ENCODE measurements around the gene RASGRP4. TPM values are rescaled to one million over a fixed set of nuclear protein-coding genes. Genes with fewer than 3 reads are reported as not detected.

Gene RASGRP4
- total RNA-seq, 1 experiment from 2014 or later, result not detected

DNA sequence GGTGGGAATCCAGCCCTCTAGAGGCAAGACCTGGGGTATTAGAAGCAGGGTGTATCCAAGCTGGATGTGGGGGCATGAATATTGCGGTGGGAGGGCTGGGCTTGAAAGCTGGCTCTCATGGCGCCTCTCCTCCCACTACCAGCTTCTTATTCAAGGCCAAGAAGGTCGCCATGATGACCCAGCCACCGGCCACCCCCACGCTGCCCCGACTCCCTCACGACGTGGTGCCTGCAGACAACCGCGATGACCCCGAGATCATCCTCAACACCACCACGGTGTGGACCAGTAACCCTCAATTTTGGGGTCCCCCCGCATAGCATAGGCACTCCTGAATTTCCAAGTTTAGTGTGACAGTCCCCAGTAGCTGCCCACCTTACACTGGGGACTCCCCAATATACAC is 49.2 kb upstream of the RASGRP4 start:
- Histone ChIP-seq H3K4me2 (ENCODE audit: low read length) (no peak overlapping the region), H3K27me3 (ENCODE audit: insufficient read depth, low read length) (peaks cover 8% of the 10 kb centered on the region; the same call in 1 of the 2 replicates), H3K9me3 (ENCODE audit: control insufficient read depth in 1 of 2, insufficient read depth in 1 of 2, low read depth in 1 of 2, low read length in 2 of 2) (no peaks in the 10 kb centered on the region), H3K36me3 (ENCODE audit: control insufficient read depth in 1 of 2, insufficient read depth in 2 of 2, low read length in 2 of 2) (no peaks in the 10 kb centered on the region), H3K9ac (ENCODE audit: low read length) (no peak overlapping the region), H2AFZ (ENCODE audit: low read depth, low read length, poor library complexity, severe bottlenecking) (no peak overlapping the region), H3K27ac (ENCODE audit: low read depth, low read length) (no peak overlapping the region), H3K4me3 (replicated peaks in 1 of 2; ENCODE audit: low read depth in 1 of 2, low read length in 2 of 2) (no peak overlapping the region), H3K9me2 (ENCODE audit: insufficient read depth) (no peaks in the 10 kb centered on the region), H4K20me1 (ENCODE audit: insufficient read depth) (no peaks in the 10 kb centered on the region), H3K79me2 (ENCODE audit: insufficient read depth, low read length) (no peaks in the 10 kb centered on the region), H3K4me1 (ENCODE audit: control insufficient read depth in 1 of 2, insufficient read depth in 2 of 2, low read length in 2 of 2) (no peaks in the 10 kb centered on the region)
- TF ChIP-seq ZNF274 (IDR thresholded peaks at IDR 0.05; ENCODE audit: low read depth, low read length), result no peak
- no peak for TF ChIP-seq YY1 (IDR thresholded peaks at IDR 0.05; ENCODE audit: extremely low read depth, insufficient replicate concordance, low read depth, low read length)
- TF ChIP-seq, protein P1, sequence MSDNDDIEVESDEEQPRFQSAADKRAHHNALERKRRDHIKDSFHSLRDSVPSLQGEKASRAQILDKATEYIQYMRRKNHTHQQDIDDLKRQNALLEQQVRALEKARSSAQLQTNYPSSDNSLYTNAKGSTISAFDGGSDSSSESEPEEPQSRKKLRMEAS (IDR thresholded peaks at IDR 0.05), result no peak
- TF ChIP-seq RAD21 (IDR thresholded peaks at IDR 0.05; ENCODE audit: low read depth), result no peak
- no peak for TF ChIP-seq EZH2 (IDR thresholded peaks at IDR 0.05)
- TF ChIP-seq, protein P2, sequence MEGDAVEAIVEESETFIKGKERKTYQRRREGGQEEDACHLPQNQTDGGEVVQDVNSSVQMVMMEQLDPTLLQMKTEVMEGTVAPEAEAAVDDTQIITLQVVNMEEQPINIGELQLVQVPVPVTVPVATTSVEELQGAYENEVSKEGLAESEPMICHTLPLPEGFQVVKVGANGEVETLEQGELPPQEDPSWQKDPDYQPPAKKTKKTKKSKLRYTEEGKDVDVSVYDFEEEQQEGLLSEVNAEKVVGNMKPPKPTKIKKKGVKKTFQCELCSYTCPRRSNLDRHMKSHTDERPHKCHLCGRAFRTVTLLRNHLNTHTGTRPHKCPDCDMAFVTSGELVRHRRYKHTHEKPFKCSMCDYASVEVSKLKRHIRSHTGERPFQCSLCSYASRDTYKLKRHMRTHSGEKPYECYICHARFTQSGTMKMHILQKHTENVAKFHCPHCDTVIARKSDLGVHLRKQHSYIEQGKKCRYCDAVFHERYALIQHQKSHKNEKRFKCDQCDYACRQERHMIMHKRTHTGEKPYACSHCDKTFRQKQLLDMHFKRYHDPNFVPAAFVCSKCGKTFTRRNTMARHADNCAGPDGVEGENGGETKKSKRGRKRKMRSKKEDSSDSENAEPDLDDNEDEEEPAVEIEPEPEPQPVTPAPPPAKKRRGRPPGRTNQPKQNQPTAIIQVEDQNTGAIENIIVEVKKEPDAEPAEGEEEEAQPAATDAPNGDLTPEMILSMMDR (IDR thresholded peaks at IDR 0.05 in 2 of 3, conservative IDR thresholded peaks at IDR 0.05 in 1 of 3; ENCODE audit: borderline replicate concordance in 1 of 3, insufficient read depth in 1 of 3, low read depth in 2 of 3, low read length in 2 of 3), result no peak
- TF ChIP-seq POLR2A (IDR thresholded peaks at IDR 0.05; ENCODE audit: borderline replicate concordance, extremely low read depth, insufficient read depth, insufficient read length), result no peak
- TF ChIP-seq, protein P3, sequence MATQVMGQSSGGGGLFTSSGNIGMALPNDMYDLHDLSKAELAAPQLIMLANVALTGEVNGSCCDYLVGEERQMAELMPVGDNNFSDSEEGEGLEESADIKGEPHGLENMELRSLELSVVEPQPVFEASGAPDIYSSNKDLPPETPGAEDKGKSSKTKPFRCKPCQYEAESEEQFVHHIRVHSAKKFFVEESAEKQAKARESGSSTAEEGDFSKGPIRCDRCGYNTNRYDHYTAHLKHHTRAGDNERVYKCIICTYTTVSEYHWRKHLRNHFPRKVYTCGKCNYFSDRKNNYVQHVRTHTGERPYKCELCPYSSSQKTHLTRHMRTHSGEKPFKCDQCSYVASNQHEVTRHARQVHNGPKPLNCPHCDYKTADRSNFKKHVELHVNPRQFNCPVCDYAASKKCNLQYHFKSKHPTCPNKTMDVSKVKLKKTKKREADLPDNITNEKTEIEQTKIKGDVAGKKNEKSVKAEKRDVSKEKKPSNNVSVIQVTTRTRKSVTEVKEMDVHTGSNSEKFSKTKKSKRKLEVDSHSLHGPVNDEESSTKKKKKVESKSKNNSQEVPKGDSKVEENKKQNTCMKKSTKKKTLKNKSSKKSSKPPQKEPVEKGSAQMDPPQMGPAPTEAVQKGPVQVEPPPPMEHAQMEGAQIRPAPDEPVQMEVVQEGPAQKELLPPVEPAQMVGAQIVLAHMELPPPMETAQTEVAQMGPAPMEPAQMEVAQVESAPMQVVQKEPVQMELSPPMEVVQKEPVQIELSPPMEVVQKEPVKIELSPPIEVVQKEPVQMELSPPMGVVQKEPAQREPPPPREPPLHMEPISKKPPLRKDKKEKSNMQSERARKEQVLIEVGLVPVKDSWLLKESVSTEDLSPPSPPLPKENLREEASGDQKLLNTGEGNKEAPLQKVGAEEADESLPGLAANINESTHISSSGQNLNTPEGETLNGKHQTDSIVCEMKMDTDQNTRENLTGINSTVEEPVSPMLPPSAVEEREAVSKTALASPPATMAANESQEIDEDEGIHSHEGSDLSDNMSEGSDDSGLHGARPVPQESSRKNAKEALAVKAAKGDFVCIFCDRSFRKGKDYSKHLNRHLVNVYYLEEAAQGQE (IDR thresholded peaks at IDR 0.05; ENCODE audit: low read depth), result no peak
- TF ChIP-seq ZFX (IDR thresholded peaks at IDR 0.05), result no peak
- TF ChIP-seq SIN3A (IDR thresholded peaks at IDR 0.05; ENCODE audit: low read depth), result no peak
- BruUV-seq (replicated peaks), result no TSS peak
- POLR2A ChIA-PET, result no interaction called here
- RAD21 ChIA-PET (ENCODE audit: low non-redundant PET in 1 of 2, low total read pairs in 2 of 2, uncharacterized antibody in 2 of 2, unreplicated experiment in 2 of 2), result no interaction called here
- ATAC-seq, result no peak
- no peak for DNase-seq (ENCODE audit: low read depth, low spot score)
- intact Hi-C loops (cut with micrococcal nuclease), result no loop called here
- CTCF ChIA-PET, result no interaction called here

Data from HCT116 (cell line).